Renal cortex interstitium (tissue), 11 donors: ENCODE measurements around the gene ARFIP1. TPM values are rescaled to one million over a fixed set of nuclear protein-coding genes. Genes with fewer than 3 reads are reported as not detected.
"Not testable (repeated sequence)": the region's sequence is repeated elsewhere in the genome, so short reads cannot be mapped to it uniquely, and the experiment has no call there.

ENCODE experiments used
- DNase-seq, 11 donors: peaks; one replicate each; pipeline ENCODE4 v3.0.0-alpha.2; 2013; ENCODE audit warnings: low read depth in 9 of 11, low spot score in 4 of 11; ENCODE audit errors: extremely low read depth in 1 of 11
- polyA plus RNA-seq, 3 donors: library from polyadenylated mRNA; unstranded; fragments of 120-200 nt; gene quantifications; one replicate each; pipeline ENCODE4 v1.2.1, GENCODE V29; 2013; ENCODE audit not compliant: insufficient read length in 3 of 3

ARFIP1 gene
- polyA plus RNA-seq, 3 donors: 39.3 to 45.6 (median 42.3) TPM

GRCh38 chr4:152820073-152820472 is 40.3 kb downstream of the ARFIP1 start:
- DNase-seq: no peak

DNA sequence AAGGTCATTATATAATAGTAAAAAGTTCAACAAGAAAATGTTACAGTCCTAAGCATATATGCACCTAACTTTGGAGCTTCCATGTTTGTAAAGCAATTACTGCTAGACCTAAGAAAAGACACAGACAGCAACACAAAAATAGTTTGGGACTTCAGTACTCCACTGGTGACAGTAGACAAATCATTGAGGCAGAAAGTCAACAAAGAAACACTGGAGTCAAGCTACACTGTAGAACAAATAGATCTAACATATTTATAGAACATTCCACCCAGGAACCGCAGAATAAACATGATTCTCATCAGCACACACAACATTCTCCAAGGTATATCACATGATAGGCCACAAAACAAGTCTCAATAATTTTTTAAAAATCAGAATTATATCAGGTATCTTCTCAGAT is 42.6 kb downstream of the ARFIP1 start:
- DNase-seq: no peak

- DNase-seq: no peak
Observed at GRCh38 chr4:152824561-152824960, 44.8 kb downstream of the ARFIP1 start.

DNA sequence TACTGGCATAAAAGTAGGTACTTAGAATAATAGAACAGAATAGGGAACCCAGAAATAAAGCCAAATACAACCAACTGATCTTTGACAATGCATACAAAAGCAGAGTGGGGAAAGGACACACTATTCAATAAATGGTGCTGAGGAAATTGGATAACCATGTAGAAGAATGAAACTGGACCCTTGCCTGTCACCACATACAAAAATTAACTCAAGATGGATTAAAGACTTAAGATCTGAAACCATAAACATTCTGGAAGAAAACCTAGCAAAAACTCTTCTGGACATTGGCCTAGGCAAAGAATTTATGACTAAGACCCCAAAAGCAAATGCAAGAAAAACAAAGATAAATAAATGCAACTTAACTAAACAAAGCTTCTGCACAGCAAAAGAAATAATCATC is 45.6 kb downstream of the ARFIP1 start:
- no peak for DNase-seq

DNA sequence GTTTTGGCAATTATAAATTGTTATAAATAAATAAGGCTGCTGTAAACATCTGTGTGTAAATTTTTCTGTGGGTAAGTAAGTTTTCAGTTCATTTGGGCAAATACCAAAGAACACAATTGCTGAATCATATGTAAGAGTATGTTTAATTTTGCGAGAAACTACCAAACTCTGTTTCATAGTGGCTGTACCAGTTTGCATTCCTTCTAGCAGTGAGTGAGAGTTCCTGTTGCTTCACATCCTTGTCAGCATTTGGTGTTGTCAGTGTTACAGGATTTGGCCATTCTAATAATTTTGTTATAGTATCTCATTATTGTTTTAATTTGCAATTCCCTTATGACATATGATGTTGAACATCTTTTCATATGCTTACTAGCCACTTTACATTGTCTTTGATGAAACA is 48.4 kb downstream of the ARFIP1 start:
- no peak for DNase-seq

- no peak for DNase-seq
Observed at GRCh38 chr4:152831416-152831815, 51.7 kb downstream of the ARFIP1 start.

DNA sequence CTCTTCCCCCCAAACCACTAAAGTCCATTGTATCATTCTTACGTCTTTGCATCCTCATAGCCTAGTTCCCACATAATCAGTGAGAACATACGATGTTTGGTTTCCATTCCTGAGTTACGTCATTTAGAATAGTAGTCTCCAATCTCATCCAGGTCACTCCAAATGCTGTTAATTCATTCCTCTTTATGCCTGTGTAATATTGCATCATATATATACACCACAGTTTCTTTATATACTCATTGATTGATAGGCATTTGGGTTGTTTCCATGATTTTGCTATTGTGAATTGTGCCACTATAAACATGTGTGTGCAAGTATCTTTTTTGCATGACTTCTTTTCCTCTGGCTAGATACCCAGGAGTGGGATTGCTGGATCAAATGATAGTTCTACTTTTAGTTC is 57.2 kb downstream of the ARFIP1 start:
- DNase-seq: no peak

GRCh38 chr4:152839729-152840128 is 60.0 kb downstream of the ARFIP1 start:
- DNase-seq: not testable (repeated sequence)

DNA sequence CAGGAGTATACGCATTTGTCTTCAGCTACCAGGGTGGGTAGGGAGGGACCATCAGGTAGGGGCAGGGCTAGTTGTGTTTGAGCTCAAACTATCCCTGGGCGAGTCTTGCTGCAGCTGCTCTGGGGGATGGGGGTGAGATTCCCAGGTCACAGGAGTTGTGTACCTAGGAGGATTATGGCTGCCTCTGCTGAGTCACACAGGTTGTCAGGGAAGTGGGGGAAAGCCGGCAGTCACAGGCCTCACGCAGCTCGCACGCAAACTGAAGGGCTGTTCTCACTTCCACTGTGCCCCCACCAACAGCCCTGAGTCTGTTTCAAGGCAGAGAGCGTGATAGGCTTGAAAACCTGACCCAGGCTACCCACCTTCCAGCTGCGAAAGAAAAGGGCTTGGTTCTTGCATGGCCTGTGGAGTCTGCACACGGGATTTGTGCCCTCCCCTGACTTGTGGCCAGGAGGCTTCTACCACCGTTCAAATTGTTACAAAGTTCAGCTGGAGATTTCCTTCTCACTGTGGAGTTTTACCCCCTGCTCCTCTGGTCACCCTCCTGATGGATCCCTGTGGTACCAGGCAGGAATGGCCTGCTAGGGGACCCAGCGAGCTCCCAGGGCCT is 63.8 kb downstream of the ARFIP1 start:
- DNase-seq: no peak

DNA sequence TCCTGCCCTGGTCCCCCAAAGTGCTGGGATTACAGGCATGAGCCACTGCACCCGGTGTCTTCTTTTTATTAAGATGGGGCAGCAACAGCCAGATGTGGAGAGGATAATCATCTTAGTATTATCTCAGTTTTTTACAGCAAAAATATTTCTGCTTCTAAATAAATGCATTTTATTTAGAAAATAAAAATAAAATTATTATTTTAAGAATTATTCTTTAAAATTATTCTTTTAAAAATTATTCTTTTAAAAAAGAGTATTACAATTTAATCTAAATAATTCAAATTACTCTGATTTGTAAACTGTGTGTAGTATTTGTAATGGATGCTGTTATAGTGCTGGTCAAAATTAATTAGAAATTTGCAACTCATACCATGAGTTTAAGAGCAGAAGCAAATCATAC is 67.6 kb downstream of the ARFIP1 start:
- DNase-seq: no peak

- no peak for DNase-seq
Observed at GRCh38 chr4:152848508-152848907, 68.8 kb downstream of the ARFIP1 start.

DNA sequence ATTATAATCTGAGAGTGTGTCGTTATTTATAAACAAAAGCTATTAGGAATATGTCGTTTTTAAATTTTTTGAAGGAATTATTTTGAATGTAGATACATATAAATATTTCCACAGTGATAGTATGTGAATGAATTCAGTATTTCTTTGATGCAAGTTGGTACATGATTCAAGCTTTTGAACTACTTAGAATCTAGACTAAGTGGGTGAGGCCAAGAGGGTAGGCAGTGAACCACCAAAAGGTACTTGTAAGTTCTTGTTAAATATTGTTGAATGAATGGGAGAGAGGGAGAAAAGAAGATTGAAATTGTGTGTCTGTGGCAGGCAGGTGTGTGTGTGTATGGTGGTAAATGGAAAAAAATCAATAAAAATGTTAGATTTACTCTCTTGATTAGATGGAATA is 69.6 kb downstream of the ARFIP1 start:
- no peak for DNase-seq

DNA sequence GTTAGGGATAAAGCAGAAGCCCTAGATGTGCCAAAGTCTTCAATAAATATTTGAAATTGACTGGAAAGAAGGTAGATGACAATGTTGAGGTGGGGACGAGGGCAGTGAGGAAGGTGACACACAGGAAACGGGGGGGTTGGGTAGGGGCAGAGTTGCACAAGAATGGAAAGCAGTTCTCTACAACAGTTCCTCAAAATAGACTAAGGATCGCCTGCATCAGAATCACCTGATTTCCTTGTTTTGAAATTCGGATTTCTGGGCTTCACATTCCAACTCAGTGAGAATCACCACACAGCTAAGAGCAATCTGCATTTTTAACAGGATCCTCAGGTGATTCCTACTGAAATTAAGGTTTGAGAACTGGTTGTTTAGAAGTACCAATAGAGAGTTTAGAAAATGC is 70.6 kb downstream of the ARFIP1 start:
- DNase-seq: no peak

DNA sequence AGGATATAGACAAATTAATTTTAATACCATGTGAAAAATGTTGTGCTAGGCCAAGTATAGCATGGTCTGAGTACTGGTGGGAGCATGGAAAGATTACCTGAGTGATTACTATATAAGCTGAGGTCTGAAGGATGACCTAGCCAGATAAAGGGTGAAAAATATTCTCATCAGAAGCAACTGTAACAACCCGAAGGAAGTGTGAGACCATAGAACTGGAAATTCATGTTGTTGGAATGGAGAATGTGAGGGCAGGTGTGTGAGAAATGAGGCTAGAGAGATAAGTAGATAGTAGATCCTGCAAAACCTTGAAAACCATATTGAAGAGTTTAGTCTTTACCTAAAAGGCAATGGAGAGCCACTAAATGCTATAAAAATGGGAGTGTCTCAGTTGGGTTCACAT is 71.5 kb downstream of the ARFIP1 start:
- no peak for DNase-seq

DNA sequence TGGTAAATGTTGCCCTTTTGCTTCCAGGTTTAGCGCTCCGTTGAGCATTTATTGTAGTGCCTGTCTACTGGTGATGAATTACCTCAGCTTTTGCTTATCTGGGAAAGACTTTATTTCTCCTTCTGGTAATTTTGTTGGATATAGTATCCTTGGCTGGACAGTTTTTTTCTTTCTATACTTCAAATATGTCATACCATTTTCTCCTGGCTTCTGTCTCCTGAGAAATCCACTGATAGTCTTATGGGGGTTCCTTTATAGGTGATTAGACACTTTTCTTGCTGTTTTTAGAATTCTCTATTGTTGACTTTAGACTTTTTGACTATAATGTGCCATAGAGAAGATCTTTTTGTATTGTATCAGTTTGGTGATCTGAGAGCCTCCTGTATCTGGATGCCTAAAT is 73.5 kb downstream of the ARFIP1 start:
- DNase-seq: no peak

GRCh38 chr4:152854016-152854415 is 74.3 kb downstream of the ARFIP1 start:
- not testable (repeated sequence) for DNase-seq

- no peak for DNase-seq
Observed at GRCh38 chr4:152856960-152857359, 77.2 kb downstream of the ARFIP1 start.

DNA sequence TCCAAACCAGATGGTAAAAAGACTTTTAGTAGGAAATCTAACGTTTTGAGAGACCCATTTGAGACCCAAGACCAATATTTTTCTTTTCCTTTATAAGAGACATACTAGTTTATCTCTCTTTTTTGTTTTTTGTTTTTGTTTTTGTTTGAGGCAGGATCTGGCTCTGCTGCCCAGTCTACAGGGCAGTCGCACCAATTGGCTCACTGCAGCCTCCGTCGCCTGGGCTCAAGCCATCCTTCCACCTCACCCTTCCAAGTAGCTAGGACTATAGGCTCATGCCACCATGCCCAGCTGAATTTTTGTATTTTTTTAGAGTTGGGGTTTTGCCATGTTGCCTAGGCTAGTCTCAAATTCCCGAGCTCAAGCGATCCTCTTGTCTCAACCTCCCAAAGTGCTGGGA is 79.2 kb downstream of the ARFIP1 start:
- DNase-seq: no peak

- DNase-seq: no peak
Observed at GRCh38 chr4:152860046-152860445, 80.3 kb downstream of the ARFIP1 start.

- no peak for DNase-seq
Observed at GRCh38 chr4:152862608-152863007, 82.9 kb downstream of the ARFIP1 start.

- no peak for DNase-seq
Observed at GRCh38 chr4:152864361-152864760, 84.6 kb downstream of the ARFIP1 start.
